Measurements from ENCODE around the gene MKLN1. TPM values are rescaled to one million over a fixed set of nuclear protein-coding genes. Genes with fewer than 3 reads are reported as not detected.

Gene MKLN1
- total and polyA plus RNA-seq, 4 donors: 7.1 to 48.4 (median 25.5) TPM

DNA sequence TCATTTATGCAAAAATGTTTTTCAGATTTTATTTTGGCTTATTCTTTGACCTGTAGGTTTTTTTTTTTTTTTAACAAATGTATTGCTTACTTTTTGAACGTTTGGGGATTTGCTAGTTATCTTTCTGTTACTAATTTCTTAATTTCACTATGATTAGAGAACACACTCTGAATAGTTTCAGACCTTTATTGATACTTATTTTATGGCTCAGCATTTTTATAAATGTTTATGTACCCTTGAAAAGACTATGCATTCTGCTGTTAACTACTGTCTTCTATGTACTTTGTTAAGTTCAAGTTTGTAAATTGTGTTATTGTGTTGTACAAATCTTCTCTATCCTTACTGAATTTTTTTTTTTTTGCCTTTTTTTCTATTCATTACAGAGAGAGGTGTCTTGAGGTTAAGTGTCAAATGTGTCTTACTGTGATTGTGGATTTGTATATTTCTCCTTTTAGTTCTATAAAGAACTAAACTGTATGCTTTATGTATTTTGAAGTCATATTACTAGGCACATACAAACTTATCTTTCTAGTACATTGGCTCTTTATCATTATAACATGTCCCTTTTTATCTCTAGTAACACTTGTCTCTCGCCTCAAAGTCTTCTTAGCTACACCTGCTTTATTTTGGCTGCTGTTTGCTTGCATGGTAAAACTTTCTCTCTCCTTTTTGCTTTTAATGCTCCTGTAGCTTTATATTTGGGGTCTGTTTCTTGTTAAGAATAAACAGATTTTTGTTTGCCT lies 8.1 kb downstream of the MKLN1 start:
- DNase-seq (ENCODE audit: low spot score): no peak
- Histone ChIP-seq H3K36me3 (ENCODE audit: control insufficient read depth in 4 of 4, insufficient read depth in 3 of 4, low read depth in 1 of 4, low read length in 3 of 4) (no peaks in the 10 kb centered on the region), H3K4me3 (ENCODE audit: low read depth in 1 of 3, low read length in 3 of 3) (no peak overlapping the region), H3K9me3 (ENCODE audit: control insufficient read depth in 4 of 4, low read length in 3 of 4) (peaks cover 0 to 5% (median 0%) of the 10 kb centered on the region in 4 donors), H3K9ac (ENCODE audit: low read depth in 1 of 2, low read length in 2 of 2) (no peak overlapping the region), H3K4me1 (ENCODE audit: control insufficient read depth in 4 of 4, insufficient read depth in 4 of 4, low read length in 3 of 4) (peaks cover 6 to 19% (median 11%) of the 10 kb centered on the region in 4 donors), H3K27me3 (ENCODE audit: control insufficient read depth in 4 of 4, insufficient read depth in 4 of 4, low read length in 3 of 4) (no peaks in the 10 kb centered on the region), H3K27ac (ENCODE audit: low read depth in 1 of 2, low read length in 2 of 2) (no peak overlapping the region)
- TF ChIP-seq, protein P1, sequence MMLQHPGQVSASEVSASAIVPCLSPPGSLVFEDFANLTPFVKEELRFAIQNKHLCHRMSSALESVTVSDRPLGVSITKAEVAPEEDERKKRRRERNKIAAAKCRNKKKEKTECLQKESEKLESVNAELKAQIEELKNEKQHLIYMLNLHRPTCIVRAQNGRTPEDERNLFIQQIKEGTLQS (IDR thresholded peaks at IDR 0.05): no peak
- TF ChIP-seq NR2F2 (IDR thresholded peaks at IDR 0.05) (no peak), RAD21 (IDR thresholded peaks at IDR 0.05) (no peak), TAF1 (conservative IDR thresholded peaks at IDR 0.05) (no peak), HNF4G (IDR thresholded peaks at IDR 0.05) (no peak), JUND (IDR thresholded peaks at IDR 0.05) (no peak), FOXA1 (IDR thresholded peaks at IDR 0.05) (no peak), HNF4A (conservative IDR thresholded peaks at IDR 0.05) (no peak), EGR1 (IDR thresholded peaks at IDR 0.05; ENCODE audit: low read depth in 2 of 2) (no peak), YY1 (IDR thresholded peaks at IDR 0.05) (no peak), GABPA (IDR thresholded peaks at IDR 0.05 in 1 of 2, conservative IDR thresholded peaks at IDR 0.05 in 1 of 2) (no peak), REST (IDR thresholded peaks at IDR 0.05) (no peak), SP1 (IDR thresholded peaks at IDR 0.05) (no peak), RXRA (IDR thresholded peaks at IDR 0.05) (no peak), FOXA2 (IDR thresholded peaks at IDR 0.05) (no peak)
- TF ChIP-seq, protein P2, sequence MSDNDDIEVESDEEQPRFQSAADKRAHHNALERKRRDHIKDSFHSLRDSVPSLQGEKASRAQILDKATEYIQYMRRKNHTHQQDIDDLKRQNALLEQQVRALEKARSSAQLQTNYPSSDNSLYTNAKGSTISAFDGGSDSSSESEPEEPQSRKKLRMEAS (IDR thresholded peaks at IDR 0.05): no peak
- TF ChIP-seq, protein P3, sequence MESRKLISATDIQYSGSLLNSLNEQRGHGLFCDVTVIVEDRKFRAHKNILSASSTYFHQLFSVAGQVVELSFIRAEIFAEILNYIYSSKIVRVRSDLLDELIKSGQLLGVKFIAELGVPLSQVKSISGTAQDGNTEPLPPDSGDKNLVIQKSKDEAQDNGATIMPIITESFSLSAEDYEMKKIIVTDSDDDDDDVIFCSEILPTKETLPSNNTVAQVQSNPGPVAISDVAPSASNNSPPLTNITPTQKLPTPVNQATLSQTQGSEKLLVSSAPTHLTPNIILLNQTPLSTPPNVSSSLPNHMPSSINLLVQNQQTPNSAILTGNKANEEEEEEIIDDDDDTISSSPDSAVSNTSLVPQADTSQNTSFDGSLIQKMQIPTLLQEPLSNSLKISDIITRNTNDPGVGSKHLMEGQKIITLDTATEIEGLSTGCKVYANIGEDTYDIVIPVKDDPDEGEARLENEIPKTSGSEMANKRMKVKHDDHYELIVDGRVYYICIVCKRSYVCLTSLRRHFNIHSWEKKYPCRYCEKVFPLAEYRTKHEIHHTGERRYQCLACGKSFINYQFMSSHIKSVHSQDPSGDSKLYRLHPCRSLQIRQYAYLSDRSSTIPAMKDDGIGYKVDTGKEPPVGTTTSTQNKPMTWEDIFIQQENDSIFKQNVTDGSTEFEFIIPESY (IDR thresholded peaks at IDR 0.05): no peak
- TF ChIP-seq, protein P4, sequence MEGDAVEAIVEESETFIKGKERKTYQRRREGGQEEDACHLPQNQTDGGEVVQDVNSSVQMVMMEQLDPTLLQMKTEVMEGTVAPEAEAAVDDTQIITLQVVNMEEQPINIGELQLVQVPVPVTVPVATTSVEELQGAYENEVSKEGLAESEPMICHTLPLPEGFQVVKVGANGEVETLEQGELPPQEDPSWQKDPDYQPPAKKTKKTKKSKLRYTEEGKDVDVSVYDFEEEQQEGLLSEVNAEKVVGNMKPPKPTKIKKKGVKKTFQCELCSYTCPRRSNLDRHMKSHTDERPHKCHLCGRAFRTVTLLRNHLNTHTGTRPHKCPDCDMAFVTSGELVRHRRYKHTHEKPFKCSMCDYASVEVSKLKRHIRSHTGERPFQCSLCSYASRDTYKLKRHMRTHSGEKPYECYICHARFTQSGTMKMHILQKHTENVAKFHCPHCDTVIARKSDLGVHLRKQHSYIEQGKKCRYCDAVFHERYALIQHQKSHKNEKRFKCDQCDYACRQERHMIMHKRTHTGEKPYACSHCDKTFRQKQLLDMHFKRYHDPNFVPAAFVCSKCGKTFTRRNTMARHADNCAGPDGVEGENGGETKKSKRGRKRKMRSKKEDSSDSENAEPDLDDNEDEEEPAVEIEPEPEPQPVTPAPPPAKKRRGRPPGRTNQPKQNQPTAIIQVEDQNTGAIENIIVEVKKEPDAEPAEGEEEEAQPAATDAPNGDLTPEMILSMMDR (IDR thresholded peaks at IDR 0.05; ENCODE audit: low read depth, low read length, missing input control): no peak
- WGBS: 58% methylated on average over 2 of the region's 2 CpGs
